Natural killer cell (primary cell): ENCODE measurements around the gene AKAP6. TPM values are rescaled to one million over a fixed set of nuclear protein-coding genes. Genes with fewer than 3 reads are reported as not detected.

Source experiments
- ATAC-seq, 3 donors: fragments of 150-1000 bp in 2 of 3; fragments of 200-7000 bp in 1 of 3; cut with Tn5 transposase; 1 replicate in 1 of 3; 2 replicates in 2 of 3; pipeline ENCODE4 v1.10.0; 2021; ENCODE audit warnings: mild to moderate bottlenecking in 2 of 3, moderate library complexity in 2 of 3
- DNase-seq, 2 donors: peaks; one replicate each; pipeline versions ENCODE4 v3.0.0 to v3.0.0-alpha.2; 2013 to 2021; ENCODE audit warnings: mixed read lengths in 1 of 2
- H3K27ac ChIP-seq: one replicate; pipeline ENCODE4 v1.5.1; 2013; ENCODE audit warnings: mild to moderate bottlenecking, low read length
- H3K27me3 ChIP-seq: one replicate; pipeline ENCODE4 v1.6.1; 2013; ENCODE audit warnings: low read length; ENCODE audit not compliant: control insufficient read depth, insufficient read depth
- H3K36me3 ChIP-seq: one replicate; pipeline ENCODE4 v1.6.1; 2013; ENCODE audit warnings: low read length; ENCODE audit not compliant: control insufficient read depth, insufficient read depth
- H3K4me1 ChIP-seq: one replicate; pipeline ENCODE4 v1.6.1; 2013; ENCODE audit warnings: low read length; ENCODE audit not compliant: control insufficient read depth, insufficient read depth
- H3K4me3 ChIP-seq: one replicate; pipeline ENCODE4 v1.5.1; 2013; ENCODE audit warnings: low read length
- H3K9me3 ChIP-seq: one replicate; pipeline ENCODE4 v1.6.1; 2013; ENCODE audit warnings: low read length; ENCODE audit not compliant: control insufficient read depth, insufficient read depth
- H3K27ac Mint-ChIP-seq, 2 donors: one replicate each; pipeline ENCODE4 v1.8.0; 2022; ENCODE audit warnings: mild to moderate bottlenecking in 2 of 2, mixed read lengths in 2 of 2, moderate library complexity in 1 of 2
- H3K27me3 Mint-ChIP-seq, 2 donors: one replicate each; pipeline ENCODE4 v1.8.0; 2022; ENCODE audit warnings: low read depth in 2 of 2, mixed read lengths in 2 of 2
- H3K36me3 Mint-ChIP-seq: one replicate; pipeline ENCODE4 v1.8.0; 2022; ENCODE audit warnings: mixed read lengths
- H3K4me1 Mint-ChIP-seq, 2 donors: one replicate each; pipeline ENCODE4 v1.8.0; 2022; ENCODE audit warnings: mixed read lengths in 2 of 2
- H3K4me3 Mint-ChIP-seq: one replicate; pipeline ENCODE4 v1.8.0; 2022; ENCODE audit warnings: mild to moderate bottlenecking, moderate library complexity, mixed read lengths
- H3K9me3 Mint-ChIP-seq, 2 donors: one replicate each; pipeline ENCODE4 v1.8.0; 2022; ENCODE audit warnings: mixed read lengths in 2 of 2
- CTCF ChIP-seq: fragments of 200-600 bp; IDR thresholded peaks from one replicate; pipeline ENCODE4 v1.8.0; 2022; ENCODE audit warnings: antibody characterized with exemption
- WGBS: methylation state at CpG from one replicate; pipeline ENCODE4 v1.1.7; 2013; ENCODE audit warnings: missing lambda C conversion rate; ENCODE audit not compliant: insufficient coverage; 5-methylcytosine and 5-hydroxymethylcytosine counted together
- intact Hi-C: fragments of 100-400 bp; cut with micrococcal nuclease; formaldehyde crosslinking; loops from one replicate; pipeline ENCODE4 v1.14.2; 2022
- total RNA-seq, 4 donors: library from RNA; stranded (reverse); fragments of 120-200 nt in 1 of 4; gene quantifications; one replicate each; pipeline versions ENCODE4 v1.2.3 to v1.2.4, GENCODE V29; 2013 to 2022

Gene AKAP6
- total RNA-seq, 3 donors from 2014 or later (not counting 1 experiment from before 2014, with no cell fraction given), result 0.21 to 1.3 (median 0.80) TPM

DNA sequence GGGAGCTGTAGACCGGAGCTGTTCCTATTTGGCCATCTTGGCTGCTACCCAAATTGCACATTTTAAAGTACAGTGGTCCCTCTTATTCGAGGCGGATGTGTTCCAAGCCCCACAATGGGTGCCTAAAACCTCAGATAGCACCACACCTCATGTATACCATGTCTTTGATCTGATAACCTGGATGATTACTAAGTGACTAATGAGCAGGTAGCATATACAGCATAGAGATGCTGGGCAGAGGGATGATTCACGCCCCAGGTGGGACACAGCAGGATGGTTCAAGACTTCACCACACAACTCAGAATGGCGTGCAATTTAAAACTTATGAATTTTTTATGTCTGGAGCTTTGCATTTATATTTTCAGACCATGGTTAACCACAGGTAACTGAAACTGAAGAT, 255.0 kb downstream of the AKAP6 start:
- Histone ChIP-seq H3K4me1 (no peaks in the 10 kb centered on the region), H3K27ac (no peak overlapping the region), H3K4me3 (no peak overlapping the region), H3K27me3 (no peaks in the 10 kb centered on the region), H3K36me3 (no peaks in the 10 kb centered on the region), H3K9me3 (peaks cover 2% of the 10 kb centered on the region)
- Mint-ChIP-seq H3K9me3 (no peaks in the 10 kb centered on the region), H3K27me3 (peaks cover 0 to 4% of the 10 kb centered on the region in 2 donors), H3K4me1 (no peaks in the 10 kb centered on the region), H3K4me3 (no peak overlapping the region), H3K36me3 (no peaks in the 10 kb centered on the region), H3K27ac (no peak overlapping the region)
- DNase-seq (no peak), ATAC-seq (no peak)
- no peak for TF ChIP-seq CTCF
- intact Hi-C loops, result no loop called here
- WGBS, result 96% methylated on average over 5 of the region's 5 CpGs

DNA sequence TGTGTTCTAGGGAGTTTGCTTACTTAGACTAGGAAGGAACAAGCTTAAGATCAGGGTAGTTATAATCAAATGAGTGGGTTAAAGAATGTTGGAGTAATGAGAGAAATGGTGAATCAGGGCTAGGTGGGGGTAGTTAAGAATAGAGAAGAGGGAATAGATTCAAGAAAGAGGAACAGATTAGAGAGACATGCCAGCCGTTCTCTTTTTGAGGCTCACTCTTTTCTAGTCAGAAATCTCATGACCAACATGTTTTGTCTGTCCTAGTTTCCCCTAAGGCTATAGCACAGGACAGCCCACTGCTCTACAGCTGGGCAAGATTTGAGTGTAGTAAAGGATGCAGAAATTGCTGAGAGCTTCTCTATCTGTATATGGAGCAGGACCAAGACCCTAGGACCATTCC, 258.4 kb downstream of the AKAP6 start:
- H3K4me3 Mint-ChIP-seq, result no peak overlapping the region
- no peak overlapping the region for H3K27ac Mint-ChIP-seq
- no peaks in the 10 kb centered on the region for H3K27me3 ChIP-seq
- no peaks in the 10 kb centered on the region for H3K9me3 Mint-ChIP-seq
- no peak for DNase-seq
- ATAC-seq, result no peak
- 63% methylated on average over 1 of the region's 1 CpG for WGBS
- H3K27me3 Mint-ChIP-seq, result peaks cover 0 to 4% of the 10 kb centered on the region in 2 donors
- H3K36me3 ChIP-seq, result no peaks in the 10 kb centered on the region
- no peak overlapping the region for H3K27ac ChIP-seq
- no peaks in the 10 kb centered on the region for H3K36me3 Mint-ChIP-seq
- intact Hi-C loops, result no loop called here
- no peak overlapping the region for H3K4me3 ChIP-seq
- no peaks in the 10 kb centered on the region for H3K4me1 ChIP-seq
- TF ChIP-seq CTCF, result no peak
- H3K4me1 Mint-ChIP-seq, result no peaks in the 10 kb centered on the region
- H3K9me3 ChIP-seq, result peaks cover 2% of the 10 kb centered on the region

- Mint-ChIP-seq H3K27me3 (peaks cover 0 to 4% of the 10 kb centered on the region in 2 donors), H3K36me3 (no peaks in the 10 kb centered on the region), H3K9me3 (no peaks in the 10 kb centered on the region), H3K27ac (no peak overlapping the region), H3K4me1 (no peaks in the 10 kb centered on the region), H3K4me3 (no peak overlapping the region)
- ATAC-seq, result no peak
- no peaks in the 10 kb centered on the region for H3K36me3 ChIP-seq
- intact Hi-C loops, result no loop called here
- H3K9me3 ChIP-seq, result peaks cover 2% of the 10 kb centered on the region
- H3K4me1 ChIP-seq, result no peaks in the 10 kb centered on the region
- no peaks in the 10 kb centered on the region for H3K27me3 ChIP-seq
- DNase-seq, result no peak
- WGBS, result 96% methylated on average over 3 of the region's 6 CpGs
- TF ChIP-seq CTCF, result no peak
- no peak overlapping the region for H3K27ac ChIP-seq
- no peak overlapping the region for H3K4me3 ChIP-seq
Observed at GRCh38 chr14:32588448-32589320, 259.6 kb downstream of the AKAP6 start.
